H9 (cell line): ENCODE results near the gene NYAP2. TPM values are rescaled to one million over a fixed set of nuclear protein-coding genes. Genes with fewer than 3 reads are reported as not detected.

ENCODE experiments used
- DNase-seq: peaks from one replicate; pipeline ENCODE4 v3.0.0-alpha.2; 2017
- H2AFZ ChIP-seq: one replicate; pipeline ENCODE4 v1.6.1; 2013; ENCODE audit warnings: mild to moderate bottlenecking, low read length, control low read depth, moderate library complexity
- H2AK5ac ChIP-seq: 2 replicates; pipeline ENCODE4 v1.6.1; 2013; ENCODE audit warnings: low read length, control low read depth, mixed read lengths; ENCODE audit not compliant: insufficient read length
- H2BK120ac ChIP-seq: one replicate; pipeline ENCODE4 v1.6.1; 2013; ENCODE audit warnings: low read depth, mild to moderate bottlenecking, low read length, control low read depth, inconsistent platforms; ENCODE audit not compliant: poor library complexity, severe bottlenecking
- H2BK12ac ChIP-seq: 2 replicates; pipeline ENCODE4 v1.6.1; 2013; ENCODE audit warnings: low read length, control low read depth, mixed read lengths, low read depth; ENCODE audit not compliant: insufficient read length
- H2BK15ac ChIP-seq: 2 replicates; pipeline ENCODE4 v1.6.1; 2013; ENCODE audit warnings: low read depth, low read length, control low read depth
- H2BK20ac ChIP-seq: one replicate; pipeline ENCODE4 v1.6.1; 2013; ENCODE audit warnings: low read depth, mild to moderate bottlenecking, low read length, control low read depth, inconsistent platforms; ENCODE audit not compliant: poor library complexity, severe bottlenecking
- H2BK5ac ChIP-seq: 2 replicates; pipeline ENCODE4 v1.6.1; 2013; ENCODE audit warnings: low read length, control low read depth, mixed read lengths; ENCODE audit not compliant: insufficient read length
- H3K14ac ChIP-seq: 2 replicates; pipeline ENCODE4 v1.6.1; 2013; ENCODE audit warnings: low read length, control low read depth; ENCODE audit not compliant: insufficient read depth
- H3K18ac ChIP-seq: 2 replicates; pipeline ENCODE4 v1.6.1; 2013; ENCODE audit warnings: low read depth, mild to moderate bottlenecking, mixed read lengths, low read length, control low read depth; ENCODE audit not compliant: insufficient read length
- H3K23ac ChIP-seq: 2 replicates; pipeline ENCODE4 v1.6.1; 2013; ENCODE audit warnings: low read length, control low read depth, mixed read lengths, low read depth; ENCODE audit not compliant: insufficient read length
- H3K23me2 ChIP-seq: 2 replicates; pipeline ENCODE4 v1.6.1; 2013; ENCODE audit warnings: low read depth, mild to moderate bottlenecking, mixed read lengths, low read length, control low read depth; ENCODE audit not compliant: insufficient read length, poor library complexity, severe bottlenecking
- H3K27ac ChIP-seq: 2 replicates; pipeline ENCODE4 v1.5.1; 2013; ENCODE audit warnings: low read length, control low read depth, mixed read lengths, low read depth; ENCODE audit not compliant: insufficient read length
- H3K27me3 ChIP-seq: 2 replicates; pipeline ENCODE4 v1.6.1; 2013; ENCODE audit warnings: low read length, control low read depth, inconsistent platforms; ENCODE audit not compliant: insufficient read depth
- H3K4ac ChIP-seq: 2 replicates; pipeline ENCODE4 v1.6.1; 2013; ENCODE audit warnings: low read depth, mild to moderate bottlenecking, control low read depth, inconsistent platforms, low read length, moderate library complexity
- H3K4me1 ChIP-seq: 2 replicates; pipeline ENCODE4 v1.6.1; 2013; ENCODE audit warnings: low read length, control low read depth, inconsistent platforms; ENCODE audit not compliant: insufficient read depth
- H3K4me2 ChIP-seq: 2 replicates; pipeline ENCODE4 v1.6.1; 2013; ENCODE audit warnings: low read length, control low read depth, mixed read lengths; ENCODE audit not compliant: insufficient read length, insufficient read depth
- H3K56ac ChIP-seq: 2 replicates; pipeline ENCODE4 v1.6.1; 2013; ENCODE audit warnings: low read depth, mild to moderate bottlenecking, mixed read lengths, low read length, control low read depth; ENCODE audit not compliant: insufficient read length
- H3K79me1 ChIP-seq: 2 replicates; pipeline ENCODE4 v1.6.1; 2013; ENCODE audit warnings: low read depth, mild to moderate bottlenecking, moderate library complexity, low read length, control low read depth, inconsistent platforms; ENCODE audit not compliant: insufficient read depth, poor library complexity, severe bottlenecking
- H3K79me2 ChIP-seq: 2 replicates; pipeline ENCODE4 v1.6.1; 2013; ENCODE audit warnings: low read length, control low read depth, inconsistent platforms; ENCODE audit not compliant: insufficient read depth
- H3K9ac ChIP-seq: 2 replicates; pipeline ENCODE4 v1.6.1; 2013; ENCODE audit warnings: low read length, control low read depth, mixed read lengths; ENCODE audit not compliant: insufficient read length; ENCODE audit errors: extremely low read depth
- H3K9me3 ChIP-seq: one replicate; pipeline ENCODE4 v1.6.1; 2013; ENCODE audit warnings: low read depth, low read length, inconsistent platforms; ENCODE audit not compliant: control insufficient read depth
- H3T11ph ChIP-seq: one replicate; pipeline ENCODE4 v1.6.1; 2013; ENCODE audit warnings: mild to moderate bottlenecking, low read length, control low read depth, inconsistent platforms
- H4K20me1 ChIP-seq: one replicate; pipeline ENCODE4 v1.6.1; 2013; ENCODE audit not compliant: control insufficient read depth, insufficient read length, insufficient read depth
- H4K5ac ChIP-seq: 2 replicates; pipeline ENCODE4 v1.6.1; 2013; ENCODE audit warnings: low read depth, mild to moderate bottlenecking, mixed read lengths, low read length, control low read depth; ENCODE audit not compliant: insufficient read length
- H4K8ac ChIP-seq: replicated peaks from 2 replicates; pipeline ENCODE4 v1.6.1; 2013; ENCODE audit warnings: low read length, control low read depth, mixed read lengths, low read depth; ENCODE audit not compliant: insufficient read length
- H4K91ac ChIP-seq: 2 replicates; pipeline ENCODE4 v1.6.1; 2013; ENCODE audit warnings: low read depth, mild to moderate bottlenecking, moderate library complexity, mixed read lengths, low read length, control low read depth; ENCODE audit not compliant: insufficient read length
- H3K27ac Mint-ChIP-seq, 3 experiments: 2 replicates in 2 of 3; 3 replicates in 1 of 3; pipeline ENCODE4 v1.8.0; 2020 to 2021; ENCODE audit warnings: mixed read lengths in 3 of 3, mild to moderate bottlenecking in 1 of 3, moderate library complexity in 1 of 3
- H3K27me3 Mint-ChIP-seq: 2 replicates; pipeline ENCODE4 v1.8.0; 2021; ENCODE audit warnings: low read depth, mild to moderate bottlenecking, moderate library complexity, mixed read lengths
- H3K36me3 Mint-ChIP-seq, 3 experiments: 2 replicates in 2 of 3; 3 replicates in 1 of 3; pipeline ENCODE4 v1.8.0; 2020 to 2021; ENCODE audit warnings: low read depth in 3 of 3, mixed read lengths in 3 of 3; ENCODE audit not compliant: insufficient read depth in 1 of 3
- H3K4me1 Mint-ChIP-seq, 2 experiments: 2 replicates each; pipeline ENCODE4 v1.8.0; 2020; ENCODE audit warnings: mixed read lengths in 2 of 2
- H3K4me3 Mint-ChIP-seq, 2 experiments: 2 replicates in 1 of 2; 3 replicates in 1 of 2; pipeline ENCODE4 v1.8.0; 2020 to 2021; ENCODE audit warnings: mild to moderate bottlenecking in 2 of 2, mixed read lengths in 2 of 2, moderate library complexity in 1 of 2
- H3K9me3 Mint-ChIP-seq, 2 experiments: 2 replicates in 1 of 2; 3 replicates in 1 of 2; pipeline ENCODE4 v1.8.0; 2020; ENCODE audit warnings: mild to moderate bottlenecking in 2 of 2, mixed read lengths in 2 of 2, moderate library complexity in 1 of 2
- WGBS: extraction: QIAGEN DNeasy Blood & Tissue Kit; methylation state at CpG from one replicate; pipeline ENCODE4 v1.1.7; 2013; ENCODE audit warnings: missing lambda C conversion rate, low lambda C conversion rate, mixed read lengths; ENCODE audit not compliant: insufficient read length; ENCODE audit errors: extremely low coverage; 5-methylcytosine and 5-hydroxymethylcytosine counted together
- total RNA-seq: library from RNA; stranded (reverse); gene quantifications from 2 replicates; pipeline ENCODE4 v1.2.1, GENCODE V29; 2021
- TF ChIP-seq, protein P1 (sequence below): fragments of 200-600 bp; sonication (generic); conservative IDR thresholded peaks from 3 replicates; pipeline ENCODE4 v1.8.0; 2021; ENCODE audit warnings: antibody characterized with exemption, mild to moderate bottlenecking

The NYAP2 gene
- total RNA-seq, 1 experiment from 2014 or later, result not detected

DNA sequence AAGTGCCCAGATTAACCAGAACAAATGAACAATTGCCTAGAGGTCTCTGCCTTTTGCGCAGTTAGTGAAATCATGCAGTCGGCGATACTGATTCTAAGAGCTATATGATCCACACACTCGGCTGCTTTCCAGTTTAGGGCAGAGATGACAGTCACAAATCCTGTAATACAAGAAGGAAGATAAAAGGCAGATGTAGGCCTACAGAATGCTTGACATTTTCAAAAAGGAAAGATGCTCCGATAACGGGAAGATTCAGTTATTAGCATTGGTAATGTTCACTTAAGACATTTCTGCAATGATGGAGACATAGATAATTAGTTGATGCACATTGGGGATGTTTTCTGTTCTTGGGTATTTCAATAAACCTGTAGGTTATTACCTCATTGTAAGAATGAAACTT lies 19.5 kb downstream of the NYAP2 start:
- no peaks in the 10 kb centered on the region for H3K79me1 ChIP-seq
- no peak overlapping the region for H2BK15ac ChIP-seq
- no peak overlapping the region for H4K91ac ChIP-seq
- no peaks in the 10 kb centered on the region for H3K9me3 Mint-ChIP-seq
- no peaks in the 10 kb centered on the region for H3K27me3 Mint-ChIP-seq
- no peak overlapping the region for H2BK120ac ChIP-seq
- H3K23me2 ChIP-seq, result no peaks in the 10 kb centered on the region
- H3K79me2 ChIP-seq, result no peaks in the 10 kb centered on the region
- H3K4me2 ChIP-seq, result no peak overlapping the region
- H3K56ac ChIP-seq, result no peak overlapping the region
- H3K18ac ChIP-seq, result no peak overlapping the region
- H2BK5ac ChIP-seq, result no peak overlapping the region
- H2AFZ ChIP-seq, result no peak overlapping the region
- WGBS, result no CpG with 5 or more reads among the region's 6 CpGs
- no peak overlapping the region for H4K5ac ChIP-seq
- no peak overlapping the region for H3K27ac ChIP-seq
- no peak overlapping the region for H3K9ac ChIP-seq
- no peak overlapping the region for H3K4ac ChIP-seq
- TF ChIP-seq, protein P1, sequence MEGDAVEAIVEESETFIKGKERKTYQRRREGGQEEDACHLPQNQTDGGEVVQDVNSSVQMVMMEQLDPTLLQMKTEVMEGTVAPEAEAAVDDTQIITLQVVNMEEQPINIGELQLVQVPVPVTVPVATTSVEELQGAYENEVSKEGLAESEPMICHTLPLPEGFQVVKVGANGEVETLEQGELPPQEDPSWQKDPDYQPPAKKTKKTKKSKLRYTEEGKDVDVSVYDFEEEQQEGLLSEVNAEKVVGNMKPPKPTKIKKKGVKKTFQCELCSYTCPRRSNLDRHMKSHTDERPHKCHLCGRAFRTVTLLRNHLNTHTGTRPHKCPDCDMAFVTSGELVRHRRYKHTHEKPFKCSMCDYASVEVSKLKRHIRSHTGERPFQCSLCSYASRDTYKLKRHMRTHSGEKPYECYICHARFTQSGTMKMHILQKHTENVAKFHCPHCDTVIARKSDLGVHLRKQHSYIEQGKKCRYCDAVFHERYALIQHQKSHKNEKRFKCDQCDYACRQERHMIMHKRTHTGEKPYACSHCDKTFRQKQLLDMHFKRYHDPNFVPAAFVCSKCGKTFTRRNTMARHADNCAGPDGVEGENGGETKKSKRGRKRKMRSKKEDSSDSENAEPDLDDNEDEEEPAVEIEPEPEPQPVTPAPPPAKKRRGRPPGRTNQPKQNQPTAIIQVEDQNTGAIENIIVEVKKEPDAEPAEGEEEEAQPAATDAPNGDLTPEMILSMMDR, result no peak
- H3K9me3 ChIP-seq, result no peaks in the 10 kb centered on the region
- H4K20me1 ChIP-seq, result no peaks in the 10 kb centered on the region
- H3K27ac Mint-ChIP-seq, result no peak overlapping the region
- H3K4me1 ChIP-seq, result no peaks in the 10 kb centered on the region
- H2AK5ac ChIP-seq, result no peak overlapping the region
- H3K27me3 ChIP-seq, result no peaks in the 10 kb centered on the region
- no peak overlapping the region for H3T11ph ChIP-seq
- H3K23ac ChIP-seq, result no peak overlapping the region
- H3K4me1 Mint-ChIP-seq, result no peaks in the 10 kb centered on the region
- no peak overlapping the region for H3K14ac ChIP-seq
- H2BK12ac ChIP-seq, result no peak overlapping the region
- H3K4me3 Mint-ChIP-seq, result no peak overlapping the region
- no peak overlapping the region for H4K8ac ChIP-seq
- DNase-seq, result no peak
- no peaks in the 10 kb centered on the region for H3K36me3 Mint-ChIP-seq
- no peak overlapping the region for H2BK20ac ChIP-seq
